Esophagus squamous epithelium (tissue), 4 donors: Measurements from ENCODE around the gene MUC4.
"Not testable (repeated sequence)": the region's sequence is repeated elsewhere in the genome, so short reads cannot be mapped to it uniquely, and the experiment has no call there.

Experiments
- CTCF ChIP-seq, 6 experiments: fragments of 450-650 bp in 4 of 6; fragments of 200-600 bp in 2 of 6; sonication (generic) in 2 of 6; IDR thresholded peaks; one replicate each; pipeline ENCODE4 v1.5.1; 2016 to 2019; ENCODE audit warnings: antibody characterized with exemption in 6 of 6, mild to moderate bottlenecking in 4 of 6, moderate library complexity in 4 of 6
- POLR2A ChIP-seq, 4 donors: fragments of 450-650 bp; IDR thresholded peaks; one replicate each; pipeline ENCODE4 v1.6.1; 2017; ENCODE audit warnings: antibody characterized with exemption in 4 of 4, mild to moderate bottlenecking in 4 of 4, moderate library complexity in 3 of 4

GRCh38 chr3:195785781-195786405 lies 25.8 kb downstream of the MUC4 start:
- not testable (repeated sequence) for TF ChIP-seq CTCF, POLR2A (IDR thresholded peaks at IDR 0.05)
